ENCODE measurements around the gene DYNLT1.

DNA sequence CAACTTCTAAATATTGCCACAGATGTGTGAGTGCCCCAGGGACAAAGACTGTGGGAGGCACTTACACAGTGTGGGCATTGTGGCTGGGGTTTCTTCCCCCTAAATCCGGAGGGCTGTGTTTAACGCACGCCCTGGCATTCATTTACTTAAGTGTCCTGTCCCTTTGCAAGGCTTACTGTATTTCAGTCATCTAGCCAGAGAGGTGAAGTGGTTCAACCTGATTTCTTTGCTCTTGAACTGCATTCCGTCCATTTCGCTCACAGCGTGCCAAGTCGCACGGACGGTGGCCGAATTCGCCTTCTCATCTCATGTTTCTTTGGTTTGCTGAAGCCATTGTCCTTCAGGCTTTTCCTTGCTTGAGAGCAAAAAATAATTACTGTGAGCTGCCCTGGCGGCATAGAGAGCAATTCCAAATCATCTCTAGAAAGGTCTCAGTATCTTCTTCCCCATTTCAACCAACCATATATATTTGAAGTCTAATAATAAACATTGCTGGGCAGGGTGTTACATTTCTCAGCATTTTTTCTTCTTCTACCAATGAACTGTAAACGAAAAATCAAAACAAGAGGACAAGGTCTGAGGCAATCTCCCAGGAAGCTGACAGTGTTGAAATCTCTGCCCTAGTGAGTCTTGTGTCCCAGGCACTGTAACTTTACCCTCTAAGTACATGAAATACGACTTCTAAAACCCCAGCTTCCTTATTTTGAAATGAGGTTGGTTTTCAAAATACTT, 22.3 kb upstream of the DYNLT1 start:
- TF ChIP-seq MAZ (IDR thresholded peaks at IDR 0.05; ENCODE audit: borderline replicate concordance, low read depth, low read length) (no peak), POLR2A (IDR thresholded peaks at IDR 0.05; ENCODE audit: low read depth, low read length) (no peak), CEBPB (IDR thresholded peaks at IDR 0.05; ENCODE audit: low read depth, low read length) (peak; percentile 77), MXI1 (IDR thresholded peaks at IDR 0.05; ENCODE audit: borderline replicate concordance, low read depth, low read length) (no peak), RFX5 (IDR thresholded peaks at IDR 0.05; ENCODE audit: low read depth, low read length) (no peak), RAD21 (IDR thresholded peaks at IDR 0.05; ENCODE audit: low read length) (no peak), SMC3 (IDR thresholded peaks at IDR 0.05; ENCODE audit: low read depth, low read length) (no peak), RCOR1 (IDR thresholded peaks at IDR 0.05; ENCODE audit: insufficient replicate concordance, low read length) (no peak), BHLHE40 (IDR thresholded peaks at IDR 0.05; ENCODE audit: low read depth, low read length) (no peak), CHD1 (IDR thresholded peaks at IDR 0.05; ENCODE audit: low read depth, low read length) (no peak)
- TF ChIP-seq, protein P1, sequence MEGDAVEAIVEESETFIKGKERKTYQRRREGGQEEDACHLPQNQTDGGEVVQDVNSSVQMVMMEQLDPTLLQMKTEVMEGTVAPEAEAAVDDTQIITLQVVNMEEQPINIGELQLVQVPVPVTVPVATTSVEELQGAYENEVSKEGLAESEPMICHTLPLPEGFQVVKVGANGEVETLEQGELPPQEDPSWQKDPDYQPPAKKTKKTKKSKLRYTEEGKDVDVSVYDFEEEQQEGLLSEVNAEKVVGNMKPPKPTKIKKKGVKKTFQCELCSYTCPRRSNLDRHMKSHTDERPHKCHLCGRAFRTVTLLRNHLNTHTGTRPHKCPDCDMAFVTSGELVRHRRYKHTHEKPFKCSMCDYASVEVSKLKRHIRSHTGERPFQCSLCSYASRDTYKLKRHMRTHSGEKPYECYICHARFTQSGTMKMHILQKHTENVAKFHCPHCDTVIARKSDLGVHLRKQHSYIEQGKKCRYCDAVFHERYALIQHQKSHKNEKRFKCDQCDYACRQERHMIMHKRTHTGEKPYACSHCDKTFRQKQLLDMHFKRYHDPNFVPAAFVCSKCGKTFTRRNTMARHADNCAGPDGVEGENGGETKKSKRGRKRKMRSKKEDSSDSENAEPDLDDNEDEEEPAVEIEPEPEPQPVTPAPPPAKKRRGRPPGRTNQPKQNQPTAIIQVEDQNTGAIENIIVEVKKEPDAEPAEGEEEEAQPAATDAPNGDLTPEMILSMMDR (conservative IDR thresholded peaks at IDR 0.05; ENCODE audit: low read depth, low read length) = no peak
- TF ChIP-seq, protein P2, sequence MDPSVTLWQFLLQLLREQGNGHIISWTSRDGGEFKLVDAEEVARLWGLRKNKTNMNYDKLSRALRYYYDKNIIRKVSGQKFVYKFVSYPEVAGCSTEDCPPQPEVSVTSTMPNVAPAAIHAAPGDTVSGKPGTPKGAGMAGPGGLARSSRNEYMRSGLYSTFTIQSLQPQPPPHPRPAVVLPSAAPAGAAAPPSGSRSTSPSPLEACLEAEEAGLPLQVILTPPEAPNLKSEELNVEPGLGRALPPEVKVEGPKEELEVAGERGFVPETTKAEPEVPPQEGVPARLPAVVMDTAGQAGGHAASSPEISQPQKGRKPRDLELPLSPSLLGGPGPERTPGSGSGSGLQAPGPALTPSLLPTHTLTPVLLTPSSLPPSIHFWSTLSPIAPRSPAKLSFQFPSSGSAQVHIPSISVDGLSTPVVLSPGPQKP (IDR thresholded peaks at IDR 0.05; ENCODE audit: borderline replicate concordance, low read depth, low read length) = no peak

Data from IMR-90 (cell line).